Measurements from ENCODE around the gene PTPRD. TPM values are rescaled to one million over a fixed set of nuclear protein-coding genes. Genes with fewer than 3 reads are reported as not detected.

PTPRD gene
- total RNA-seq, 2 donors from 2014 or later, result 19.6 to 101 TPM

- TF ChIP-seq CTCF (IDR thresholded peaks at IDR 0.05), result no peak
- Histone ChIP-seq H3K9me3 (no peaks in the 10 kb centered on the region), H3K27me3 (replicated peaks; ENCODE audit: insufficient read depth) (no peaks in the 10 kb centered on the region), H3K27ac (no peak overlapping the region), H3K36me3 (no peaks in the 10 kb centered on the region), H3K4me3 (no peak overlapping the region), H3K4me1 (ENCODE audit: control insufficient read depth in 1 of 2, low read depth in 2 of 2) (peaks cover 0 to 7% of the 10 kb centered on the region in 2 donors)
- ATAC-seq (ENCODE audit: insufficient number of reproducible peaks, low FRiP score, low read depth) (no peak), DNase-seq (ENCODE audit: low spot score) (no peak)
Observed at GRCh38 chr9:8963885-8964284, 1648.9 kb downstream of the PTPRD start.

- Histone ChIP-seq H3K9me3 (no peaks in the 10 kb centered on the region), H3K4me1 (ENCODE audit: control insufficient read depth in 1 of 2, low read depth in 2 of 2) (peaks cover 0 to 7% of the 10 kb centered on the region in 2 donors), H3K27me3 (replicated peaks; ENCODE audit: insufficient read depth) (no peaks in the 10 kb centered on the region), H3K27ac (no peak overlapping the region), H3K36me3 (no peaks in the 10 kb centered on the region), H3K4me3 (no peak overlapping the region)
- TF ChIP-seq CTCF (IDR thresholded peaks at IDR 0.05), result no peak
- DNase-seq (ENCODE audit: low spot score) (no peak), ATAC-seq (ENCODE audit: insufficient number of reproducible peaks, low FRiP score, low read depth) (no peak)
Observed at GRCh38 chr9:8962084-8962483, 1650.7 kb downstream of the PTPRD start.

GRCh38 chr9:8961186-8961851 is 1651.5 kb downstream of the PTPRD start:
- no peak overlapping the region for H3K27ac ChIP-seq
- H3K36me3 ChIP-seq, result no peaks in the 10 kb centered on the region
- H3K9me3 ChIP-seq, result no peaks in the 10 kb centered on the region
- no peak for TF ChIP-seq CTCF (IDR thresholded peaks at IDR 0.05)
- H3K27me3 ChIP-seq (replicated peaks; ENCODE audit: insufficient read depth), result no peaks in the 10 kb centered on the region
- DNase-seq (ENCODE audit: low spot score) (peak; percentile 2), ATAC-seq (ENCODE audit: insufficient number of reproducible peaks, low FRiP score, low read depth) (no peak)
- peaks cover 0 to 7% of the 10 kb centered on the region in 2 donors for H3K4me1 ChIP-seq (ENCODE audit: control insufficient read depth in 1 of 2, low read depth in 2 of 2)
- no peak overlapping the region for H3K4me3 ChIP-seq

DNA sequence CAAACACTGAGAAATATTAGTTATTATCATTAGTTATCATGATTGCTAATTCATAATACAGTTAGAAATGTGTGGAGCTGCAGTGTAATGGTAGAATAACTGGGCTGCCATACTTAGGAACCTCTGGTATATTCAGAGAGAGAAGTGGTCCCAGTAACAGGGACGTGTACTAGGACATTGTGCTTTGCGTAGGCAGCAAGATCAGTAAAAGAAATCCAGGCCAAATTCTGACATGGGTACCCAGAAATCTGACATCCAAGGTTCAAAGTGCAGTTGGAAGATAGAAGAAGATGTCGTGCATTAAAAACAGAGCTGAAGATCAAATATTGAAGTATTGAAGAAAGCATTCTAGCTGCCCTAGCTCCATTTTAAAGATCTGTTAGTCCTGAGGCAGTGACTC is 1652.5 kb downstream of the PTPRD start:
- Histone ChIP-seq H3K36me3 (no peaks in the 10 kb centered on the region), H3K27me3 (replicated peaks; ENCODE audit: insufficient read depth) (no peaks in the 10 kb centered on the region), H3K9me3 (no peaks in the 10 kb centered on the region), H3K4me1 (ENCODE audit: control insufficient read depth in 1 of 2, low read depth in 2 of 2) (peaks cover 0 to 7% of the 10 kb centered on the region in 2 donors), H3K27ac (no peak overlapping the region), H3K4me3 (no peak overlapping the region)
- TF ChIP-seq CTCF (IDR thresholded peaks at IDR 0.05), result no peak
- DNase-seq (ENCODE audit: low spot score), result no peak
- ATAC-seq (ENCODE audit: insufficient number of reproducible peaks, low FRiP score, low read depth), result no peak

- no peak for ATAC-seq (ENCODE audit: insufficient number of reproducible peaks, low FRiP score, low read depth)
- peaks cover 0 to 7% of the 10 kb centered on the region in 2 donors for H3K4me1 ChIP-seq (ENCODE audit: control insufficient read depth in 1 of 2, low read depth in 2 of 2)
- H3K36me3 ChIP-seq, result no peaks in the 10 kb centered on the region
- TF ChIP-seq CTCF (IDR thresholded peaks at IDR 0.05), result no peak
- H3K27me3 ChIP-seq (replicated peaks; ENCODE audit: insufficient read depth), result no peaks in the 10 kb centered on the region
- no peak for DNase-seq (ENCODE audit: low spot score)
- H3K4me3 ChIP-seq, result no peak overlapping the region
- H3K9me3 ChIP-seq, result no peaks in the 10 kb centered on the region
- H3K27ac ChIP-seq, result no peak overlapping the region
Observed at GRCh38 chr9:8958358-8958757, 1654.4 kb downstream of the PTPRD start.
